WTC11 (cell line): Measurements from ENCODE around the gene LRRC38. TPM values are rescaled to one million over a fixed set of nuclear protein-coding genes. Genes with fewer than 3 reads are reported as not detected.

ENCODE experiments used
- ATAC-seq: fragments of 200-7000 bp; cut with Tn5 transposase; 2 replicates; pipeline ENCODE4 v1.10.0; 2021; ENCODE audit warnings: mild to moderate bottlenecking, moderate library complexity
- CTCF ChIA-PET: fragments of 300-600 bp; sonication (Branson Sonifier 250); formaldehyde crosslinking; loops from one replicate; lab custom pipeline; 2021; ENCODE audit warnings: antibody characterized with exemption; lab: Charles Lee
- POLR2A ChIA-PET: fragments of 350-600 bp; sonication (Branson Sonifier 250); formaldehyde crosslinking; loops from one replicate; lab custom pipeline; 2021; ENCODE audit warnings: antibody characterized with exemption; lab: Charles Lee
- DNase-seq: peaks from one replicate; pipeline ENCODE4 v3.0.0; 2021; ENCODE audit warnings: low spot score
- H3K27ac Mint-ChIP-seq: 2 replicates; pipeline ENCODE4 v1.8.0; 2021; ENCODE audit warnings: mixed read lengths
- H3K27me3 Mint-ChIP-seq: 2 replicates; pipeline ENCODE4 v1.8.0; 2021; ENCODE audit warnings: low read depth, mild to moderate bottlenecking, moderate library complexity, mixed read lengths
- H3K36me3 Mint-ChIP-seq: 2 replicates; pipeline ENCODE4 v1.8.0; 2021; ENCODE audit warnings: mixed read lengths
- H3K4me1 Mint-ChIP-seq: 2 replicates; pipeline ENCODE4 v1.8.0; 2022; ENCODE audit warnings: mixed read lengths
- H3K4me3 Mint-ChIP-seq: 2 replicates; pipeline ENCODE4 v1.8.0; 2021; ENCODE audit warnings: mild to moderate bottlenecking, moderate library complexity, mixed read lengths
- H3K9me3 Mint-ChIP-seq: 2 replicates; pipeline ENCODE4 v1.8.0; 2021; ENCODE audit warnings: mixed read lengths
- CREB1 ChIP-seq: sonication (generic); formaldehyde crosslinking; IDR thresholded peaks from 2 replicates; pipeline ENCODE4 v1.8.0; 2023; ENCODE audit warnings: mild to moderate bottlenecking, missing genetic modification reagents
- ESRRA ChIP-seq: sonication (generic); formaldehyde crosslinking; IDR thresholded peaks from 2 replicates; pipeline ENCODE4 v1.8.1; 2022; ENCODE audit warnings: mild to moderate bottlenecking, missing genetic modification reagents, borderline replicate concordance
- ETV6 ChIP-seq: sonication (generic); formaldehyde crosslinking; IDR thresholded peaks from 2 replicates; pipeline ENCODE4 v1.8.1; 2022; ENCODE audit warnings: mild to moderate bottlenecking, missing genetic modification reagents
- FOXK1 ChIP-seq: sonication (generic); formaldehyde crosslinking; IDR thresholded peaks from 2 replicates; pipeline ENCODE4 v1.8.0; 2022; ENCODE audit warnings: mild to moderate bottlenecking, moderate library complexity, missing genetic modification reagents
- HMGA2 ChIP-seq: fragments of 250-450 bp; sonication (Bioruptor Pico); IDR thresholded peaks from 2 replicates; pipeline ENCODE4 v1.4.0; 2021; ENCODE audit warnings: mild to moderate bottlenecking, moderate library complexity
- MXD4 ChIP-seq: fragments of 250-450 bp; sonication (Bioruptor Pico); IDR thresholded peaks from 2 replicates; pipeline ENCODE4 v1.8.0; 2021; ENCODE audit warnings: mild to moderate bottlenecking, moderate library complexity, borderline replicate concordance
- NFE2L1 ChIP-seq: sonication (generic); formaldehyde crosslinking; IDR thresholded peaks from 2 replicates; pipeline ENCODE4 v1.8.1; 2023; ENCODE audit warnings: missing genetic modification reagents
- NR1H2 ChIP-seq: sonication (generic); formaldehyde crosslinking; IDR thresholded peaks from 2 replicates; pipeline ENCODE4 v1.9.0; 2021; ENCODE audit warnings: mild to moderate bottlenecking, moderate library complexity, missing genetic modification reagents
- PRRX2 ChIP-seq: fragments of 250-450 bp; sonication (Bioruptor Pico); IDR thresholded peaks from 2 replicates; pipeline ENCODE4 v1.8.0; 2021; ENCODE audit warnings: mild to moderate bottlenecking
- RORB ChIP-seq: fragments of 250-450 bp; sonication (Bioruptor Pico); IDR thresholded peaks from 2 replicates; pipeline ENCODE4 v1.9.0; 2021; ENCODE audit warnings: mild to moderate bottlenecking
- SMAD4 ChIP-seq: sonication (generic); formaldehyde crosslinking; IDR thresholded peaks from 2 replicates; pipeline ENCODE4 v1.8.0; 2022; ENCODE audit warnings: mild to moderate bottlenecking, missing genetic modification reagents
- TCF7 ChIP-seq: sonication (generic); formaldehyde crosslinking; IDR thresholded peaks from 2 replicates; pipeline ENCODE4 v1.8.0; 2022; ENCODE audit warnings: mild to moderate bottlenecking, low read depth, missing genetic modification reagents, moderate library complexity
- TP53 ChIP-seq: sonication (generic); formaldehyde crosslinking; IDR thresholded peaks from 2 replicates; pipeline ENCODE4 v1.8.1; 2023; ENCODE audit warnings: mild to moderate bottlenecking, missing genetic modification reagents
- ZNF232 ChIP-seq: sonication (generic); formaldehyde crosslinking; IDR thresholded peaks from 2 replicates; pipeline ENCODE4 v1.8.0; 2022; ENCODE audit warnings: mild to moderate bottlenecking, missing genetic modification reagents
- ZNF396 ChIP-seq: fragments of 250-450 bp; sonication (Bioruptor Pico); IDR thresholded peaks from 2 replicates; pipeline ENCODE4 v1.8.0; 2021; ENCODE audit warnings: mild to moderate bottlenecking, moderate library complexity, borderline replicate concordance
- total RNA-seq: library from RNA; stranded (reverse); gene quantifications from 3 replicates; pipeline ENCODE4 v1.2.3, GENCODE V29; 2021
- TF ChIP-seq, protein P1 (sequence below): fragments of 250-450 bp; sonication (Bioruptor Pico); IDR thresholded peaks from 2 replicates; pipeline ENCODE4 v1.8.0; 2021; ENCODE audit warnings: mild to moderate bottlenecking
- TF ChIP-seq, protein P2 (sequence below): sonication (generic); formaldehyde crosslinking; conservative IDR thresholded peaks from 2 replicates; pipeline ENCODE4 v1.8.1; 2023; ENCODE audit warnings: mild to moderate bottlenecking, low read depth, missing genetic modification reagents, moderate library complexity
- TF ChIP-seq, protein P3 (sequence below): fragments of 250-450 bp; sonication (Bioruptor Pico); IDR thresholded peaks from 2 replicates; pipeline ENCODE4 v1.9.0; 2021; ENCODE audit warnings: mild to moderate bottlenecking
- TF ChIP-seq, protein P4 (sequence below): sonication (generic); formaldehyde crosslinking; IDR thresholded peaks from 2 replicates; pipeline ENCODE4 v1.8.1; 2023; ENCODE audit warnings: mild to moderate bottlenecking, missing genetic modification reagents, moderate library complexity
- TF ChIP-seq, protein P5 (sequence below): sonication (generic); formaldehyde crosslinking; IDR thresholded peaks from 2 replicates; pipeline ENCODE4 v1.8.0; 2023; ENCODE audit warnings: missing genetic modification reagents
- TF ChIP-seq, protein P6 (sequence below): sonication (generic); formaldehyde crosslinking; IDR thresholded peaks from 2 replicates; pipeline ENCODE4 v1.8.1; 2022; ENCODE audit warnings: mild to moderate bottlenecking, moderate library complexity, missing genetic modification reagents
- TF ChIP-seq, protein P7 (sequence below): sonication (generic); formaldehyde crosslinking; IDR thresholded peaks from 2 replicates; pipeline ENCODE4 v1.8.1; 2022; ENCODE audit warnings: mild to moderate bottlenecking, missing genetic modification reagents, moderate library complexity, borderline replicate concordance
- TF ChIP-seq, protein P8 (sequence below): sonication (generic); formaldehyde crosslinking; IDR thresholded peaks from 2 replicates; pipeline ENCODE4 v1.8.0; 2022; ENCODE audit warnings: mild to moderate bottlenecking, missing genetic modification reagents
- TF ChIP-seq, protein P9 (sequence below): sonication (generic); formaldehyde crosslinking; IDR thresholded peaks from 2 replicates; pipeline ENCODE4 v1.8.1; 2023; ENCODE audit warnings: mild to moderate bottlenecking, missing genetic modification reagents

The LRRC38 gene
- total RNA-seq, 1 experiment from 2014 or later, result 0.15 TPM

DNA sequence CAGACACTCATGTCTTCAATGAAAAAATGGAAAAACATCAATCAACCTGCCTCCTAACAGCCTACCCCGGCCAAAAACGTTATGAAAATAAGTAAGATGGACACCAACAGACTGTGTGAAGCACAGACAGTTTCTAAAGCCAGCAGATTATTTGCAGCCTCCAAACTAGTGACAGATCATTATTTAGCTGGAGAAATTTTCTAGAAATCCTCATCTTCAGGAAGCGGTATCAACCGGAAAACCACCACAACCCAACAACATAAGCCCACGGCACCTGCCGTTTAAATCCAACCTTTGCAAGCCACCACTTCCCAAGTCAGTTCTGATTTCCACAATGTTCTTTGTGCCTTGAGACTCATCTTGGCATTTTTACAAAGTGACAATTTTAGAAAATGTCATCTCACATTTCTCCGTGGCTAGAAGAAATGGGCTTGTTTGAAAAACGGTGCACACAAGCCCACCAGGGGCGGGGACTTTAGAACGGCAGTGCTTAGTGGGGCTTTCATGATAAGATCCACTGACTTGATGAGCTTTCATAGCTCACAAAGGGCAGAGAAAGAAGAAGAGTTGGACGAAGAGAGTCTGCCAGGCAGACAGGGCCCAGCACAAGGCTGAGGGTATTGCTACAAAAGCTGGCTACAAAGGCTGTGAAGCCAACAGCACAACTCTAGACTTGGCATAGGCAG, 34.5 kb downstream of the LRRC38 start:
- peaks cover 8% of the 10 kb centered on the region for H3K27me3 Mint-ChIP-seq
- POLR2A ChIA-PET, result no interaction called here

DNA sequence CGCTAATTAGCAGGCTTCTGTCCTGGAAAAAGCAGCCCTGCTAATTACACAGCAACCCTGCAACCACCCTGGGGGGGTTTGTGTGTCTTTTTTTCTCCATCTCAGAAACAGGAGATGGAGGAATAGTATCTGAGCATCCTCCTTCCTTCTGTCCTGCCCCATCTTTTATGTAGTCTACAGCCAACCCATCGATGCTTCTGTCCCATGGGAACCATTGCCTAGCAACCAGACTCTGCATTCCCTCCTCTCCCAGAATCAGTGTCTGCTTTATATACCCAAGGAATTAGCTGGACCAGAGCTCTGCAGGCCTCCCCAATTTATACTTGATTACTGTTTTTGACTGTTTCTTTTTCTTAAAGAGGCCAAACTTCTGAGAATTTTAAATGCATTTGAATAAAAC, 35.1 kb downstream of the LRRC38 start:
- CTCF ChIA-PET, result no interaction called here
- TF ChIP-seq, protein P1, sequence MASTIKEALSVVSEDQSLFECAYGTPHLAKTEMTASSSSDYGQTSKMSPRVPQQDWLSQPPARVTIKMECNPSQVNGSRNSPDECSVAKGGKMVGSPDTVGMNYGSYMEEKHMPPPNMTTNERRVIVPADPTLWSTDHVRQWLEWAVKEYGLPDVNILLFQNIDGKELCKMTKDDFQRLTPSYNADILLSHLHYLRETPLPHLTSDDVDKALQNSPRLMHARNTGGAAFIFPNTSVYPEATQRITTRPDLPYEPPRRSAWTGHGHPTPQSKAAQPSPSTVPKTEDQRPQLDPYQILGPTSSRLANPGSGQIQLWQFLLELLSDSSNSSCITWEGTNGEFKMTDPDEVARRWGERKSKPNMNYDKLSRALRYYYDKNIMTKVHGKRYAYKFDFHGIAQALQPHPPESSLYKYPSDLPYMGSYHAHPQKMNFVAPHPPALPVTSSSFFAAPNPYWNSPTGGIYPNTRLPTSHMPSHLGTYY (CRISPR knock-in tag), result no peak
- TF ChIP-seq RORB (CRISPR knock-in tag) (no peak), ETV6 (CRISPR knock-in tag) (no peak), PRRX2 (CRISPR knock-in tag) (no peak), FOXK1 (CRISPR knock-in tag) (no peak), HMGA2 (CRISPR knock-in tag) (no peak)
- TF ChIP-seq, protein P2, sequence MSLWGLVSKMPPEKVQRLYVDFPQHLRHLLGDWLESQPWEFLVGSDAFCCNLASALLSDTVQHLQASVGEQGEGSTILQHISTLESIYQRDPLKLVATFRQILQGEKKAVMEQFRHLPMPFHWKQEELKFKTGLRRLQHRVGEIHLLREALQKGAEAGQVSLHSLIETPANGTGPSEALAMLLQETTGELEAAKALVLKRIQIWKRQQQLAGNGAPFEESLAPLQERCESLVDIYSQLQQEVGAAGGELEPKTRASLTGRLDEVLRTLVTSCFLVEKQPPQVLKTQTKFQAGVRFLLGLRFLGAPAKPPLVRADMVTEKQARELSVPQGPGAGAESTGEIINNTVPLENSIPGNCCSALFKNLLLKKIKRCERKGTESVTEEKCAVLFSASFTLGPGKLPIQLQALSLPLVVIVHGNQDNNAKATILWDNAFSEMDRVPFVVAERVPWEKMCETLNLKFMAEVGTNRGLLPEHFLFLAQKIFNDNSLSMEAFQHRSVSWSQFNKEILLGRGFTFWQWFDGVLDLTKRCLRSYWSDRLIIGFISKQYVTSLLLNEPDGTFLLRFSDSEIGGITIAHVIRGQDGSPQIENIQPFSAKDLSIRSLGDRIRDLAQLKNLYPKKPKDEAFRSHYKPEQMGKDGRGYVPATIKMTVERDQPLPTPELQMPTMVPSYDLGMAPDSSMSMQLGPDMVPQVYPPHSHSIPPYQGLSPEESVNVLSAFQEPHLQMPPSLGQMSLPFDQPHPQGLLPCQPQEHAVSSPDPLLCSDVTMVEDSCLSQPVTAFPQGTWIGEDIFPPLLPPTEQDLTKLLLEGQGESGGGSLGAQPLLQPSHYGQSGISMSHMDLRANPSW (CRISPR knock-in tag), result no peak
- TF ChIP-seq, protein P3, sequence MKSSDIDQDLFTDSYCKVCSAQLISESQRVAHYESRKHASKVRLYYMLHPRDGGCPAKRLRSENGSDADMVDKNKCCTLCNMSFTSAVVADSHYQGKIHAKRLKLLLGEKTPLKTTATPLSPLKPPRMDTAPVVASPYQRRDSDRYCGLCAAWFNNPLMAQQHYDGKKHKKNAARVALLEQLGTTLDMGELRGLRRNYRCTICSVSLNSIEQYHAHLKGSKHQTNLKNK (CRISPR knock-in tag), result no peak

More for the DNA sequence above, 34.5 kb downstream of the LRRC38 start:
- ATAC-seq, result no peak
- H3K9me3 Mint-ChIP-seq, result peaks cover 32% of the 10 kb centered on the region
- no peaks in the 10 kb centered on the region for H3K36me3 Mint-ChIP-seq
- TF ChIP-seq NR1H2 (CRISPR knock-in tag) (no peak), CREB1 (CRISPR knock-in tag) (no peak), ZNF396 (CRISPR knock-in tag) (no peak), ETV6 (CRISPR knock-in tag) (no peak), MXD4 (CRISPR knock-in tag) (no peak), ESRRA (no peak), TCF7 (CRISPR knock-in tag) (no peak), NFE2L1 (no peak), ZNF232 (CRISPR knock-in tag) (no peak), SMAD4 (no peak), TP53 (CRISPR knock-in tag) (no peak)
- TF ChIP-seq, protein P4, sequence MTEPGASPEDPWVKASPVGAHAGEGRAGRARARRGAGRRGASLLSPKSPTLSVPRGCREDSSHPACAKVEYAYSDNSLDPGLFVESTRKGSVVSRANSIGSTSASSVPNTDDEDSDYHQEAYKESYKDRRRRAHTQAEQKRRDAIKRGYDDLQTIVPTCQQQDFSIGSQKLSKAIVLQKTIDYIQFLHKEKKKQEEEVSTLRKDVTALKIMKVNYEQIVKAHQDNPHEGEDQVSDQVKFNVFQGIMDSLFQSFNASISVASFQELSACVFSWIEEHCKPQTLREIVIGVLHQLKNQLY (CRISPR knock-in tag), result no peak
- TF ChIP-seq, protein P5, sequence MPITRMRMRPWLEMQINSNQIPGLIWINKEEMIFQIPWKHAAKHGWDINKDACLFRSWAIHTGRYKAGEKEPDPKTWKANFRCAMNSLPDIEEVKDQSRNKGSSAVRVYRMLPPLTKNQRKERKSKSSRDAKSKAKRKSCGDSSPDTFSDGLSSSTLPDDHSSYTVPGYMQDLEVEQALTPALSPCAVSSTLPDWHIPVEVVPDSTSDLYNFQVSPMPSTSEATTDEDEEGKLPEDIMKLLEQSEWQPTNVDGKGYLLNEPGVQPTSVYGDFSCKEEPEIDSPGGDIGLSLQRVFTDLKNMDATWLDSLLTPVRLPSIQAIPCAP, result no peak
- TF ChIP-seq, protein P6, sequence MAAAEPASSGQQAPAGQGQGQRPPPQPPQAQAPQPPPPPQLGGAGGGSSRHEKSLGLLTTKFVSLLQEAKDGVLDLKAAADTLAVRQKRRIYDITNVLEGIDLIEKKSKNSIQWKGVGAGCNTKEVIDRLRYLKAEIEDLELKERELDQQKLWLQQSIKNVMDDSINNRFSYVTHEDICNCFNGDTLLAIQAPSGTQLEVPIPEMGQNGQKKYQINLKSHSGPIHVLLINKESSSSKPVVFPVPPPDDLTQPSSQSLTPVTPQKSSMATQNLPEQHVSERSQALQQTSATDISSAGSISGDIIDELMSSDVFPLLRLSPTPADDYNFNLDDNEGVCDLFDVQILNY (CRISPR knock-in tag), result no peak
- TF ChIP-seq, protein P7, sequence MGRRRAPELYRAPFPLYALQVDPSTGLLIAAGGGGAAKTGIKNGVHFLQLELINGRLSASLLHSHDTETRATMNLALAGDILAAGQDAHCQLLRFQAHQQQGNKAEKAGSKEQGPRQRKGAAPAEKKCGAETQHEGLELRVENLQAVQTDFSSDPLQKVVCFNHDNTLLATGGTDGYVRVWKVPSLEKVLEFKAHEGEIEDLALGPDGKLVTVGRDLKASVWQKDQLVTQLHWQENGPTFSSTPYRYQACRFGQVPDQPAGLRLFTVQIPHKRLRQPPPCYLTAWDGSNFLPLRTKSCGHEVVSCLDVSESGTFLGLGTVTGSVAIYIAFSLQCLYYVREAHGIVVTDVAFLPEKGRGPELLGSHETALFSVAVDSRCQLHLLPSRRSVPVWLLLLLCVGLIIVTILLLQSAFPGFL (CRISPR knock-in tag), result no peak
- TF ChIP-seq, protein P8, sequence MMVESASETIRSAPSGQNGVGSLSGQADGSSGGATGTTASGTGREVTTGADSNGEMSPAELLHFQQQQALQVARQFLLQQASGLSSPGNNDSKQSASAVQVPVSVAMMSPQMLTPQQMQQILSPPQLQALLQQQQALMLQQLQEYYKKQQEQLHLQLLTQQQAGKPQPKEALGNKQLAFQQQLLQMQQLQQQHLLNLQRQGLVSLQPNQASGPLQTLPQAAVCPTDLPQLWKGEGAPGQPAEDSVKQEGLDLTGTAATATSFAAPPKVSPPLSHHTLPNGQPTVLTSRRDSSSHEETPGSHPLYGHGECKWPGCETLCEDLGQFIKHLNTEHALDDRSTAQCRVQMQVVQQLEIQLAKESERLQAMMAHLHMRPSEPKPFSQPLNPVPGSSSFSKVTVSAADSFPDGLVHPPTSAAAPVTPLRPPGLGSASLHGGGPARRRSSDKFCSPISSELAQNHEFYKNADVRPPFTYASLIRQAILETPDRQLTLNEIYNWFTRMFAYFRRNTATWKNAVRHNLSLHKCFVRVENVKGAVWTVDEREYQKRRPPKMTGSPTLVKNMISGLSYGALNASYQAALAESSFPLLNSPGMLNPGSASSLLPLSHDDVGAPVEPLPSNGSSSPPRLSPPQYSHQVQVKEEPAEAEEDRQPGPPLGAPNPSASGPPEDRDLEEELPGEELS (CRISPR knock-in tag), result no peak
- TF ChIP-seq, protein P9, sequence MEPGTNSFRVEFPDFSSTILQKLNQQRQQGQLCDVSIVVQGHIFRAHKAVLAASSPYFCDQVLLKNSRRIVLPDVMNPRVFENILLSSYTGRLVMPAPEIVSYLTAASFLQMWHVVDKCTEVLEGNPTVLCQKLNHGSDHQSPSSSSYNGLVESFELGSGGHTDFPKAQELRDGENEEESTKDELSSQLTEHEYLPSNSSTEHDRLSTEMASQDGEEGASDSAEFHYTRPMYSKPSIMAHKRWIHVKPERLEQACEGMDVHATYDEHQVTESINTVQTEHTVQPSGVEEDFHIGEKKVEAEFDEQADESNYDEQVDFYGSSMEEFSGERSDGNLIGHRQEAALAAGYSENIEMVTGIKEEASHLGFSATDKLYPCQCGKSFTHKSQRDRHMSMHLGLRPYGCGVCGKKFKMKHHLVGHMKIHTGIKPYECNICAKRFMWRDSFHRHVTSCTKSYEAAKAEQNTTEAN (CRISPR knock-in tag), result no peak
- DNase-seq, result no peak
- no peaks in the 10 kb centered on the region for H3K4me1 Mint-ChIP-seq
- CTCF ChIA-PET, result no interaction called here
- no peak overlapping the region for H3K27ac Mint-ChIP-seq
- H3K4me3 Mint-ChIP-seq, result no peak overlapping the region

More for the DNA sequence above, 35.1 kb downstream of the LRRC38 start:
- POLR2A ChIA-PET, result no interaction called here
- Mint-ChIP-seq H3K36me3 (no peaks in the 10 kb centered on the region), H3K9me3 (peaks cover 36% of the 10 kb centered on the region), H3K27me3 (peaks cover 8% of the 10 kb centered on the region), H3K4me1 (no peaks in the 10 kb centered on the region), H3K27ac (no peak overlapping the region), H3K4me3 (no peak overlapping the region)
- ATAC-seq (no peak), DNase-seq (no peak)
